Transverse colon (tissue), 3 donors: ENCODE data around the gene TMPO.
"Not testable (repeated sequence)": the region's sequence is repeated elsewhere in the genome, so short reads cannot be mapped to it uniquely, and the experiment has no call there.

ENCODE experiments used
- CTCF ChIP-seq, 5 experiments: fragments of 200-600 bp in 3 of 5; fragments of 450-650 bp in 2 of 5; sonication (generic) in 3 of 5; IDR thresholded peaks; 1 replicate in 2 of 5; 2 replicates in 3 of 5; pipeline ENCODE4 v1.5.1; 2016 to 2017; ENCODE audit warnings: antibody characterized with exemption in 5 of 5, inconsistent platforms in 3 of 5, mild to moderate bottlenecking in 2 of 5, moderate library complexity in 1 of 5
- EP300 ChIP-seq: sonication (generic); formaldehyde crosslinking; IDR thresholded peaks from one replicate; pipeline ENCODE4 v1.6.1; 2017; ENCODE audit warnings: antibody characterized with exemption, low read depth

- not testable (repeated sequence) for TF ChIP-seq CTCF (IDR thresholded peaks at IDR 0.05); EP300
These were observed 81.9 kb downstream of the TMPO start for GRCh38 chr12:98597313-98597712.
